ENCODE data around the gene KLHL6. TPM values are rescaled to one million over a fixed set of nuclear protein-coding genes. Genes with fewer than 3 reads are reported as not detected.

The KLHL6 gene
- total RNA-seq, 4 donors from 2014 or later, result 0.60 to 17.0 (median 2.7) TPM

DNA sequence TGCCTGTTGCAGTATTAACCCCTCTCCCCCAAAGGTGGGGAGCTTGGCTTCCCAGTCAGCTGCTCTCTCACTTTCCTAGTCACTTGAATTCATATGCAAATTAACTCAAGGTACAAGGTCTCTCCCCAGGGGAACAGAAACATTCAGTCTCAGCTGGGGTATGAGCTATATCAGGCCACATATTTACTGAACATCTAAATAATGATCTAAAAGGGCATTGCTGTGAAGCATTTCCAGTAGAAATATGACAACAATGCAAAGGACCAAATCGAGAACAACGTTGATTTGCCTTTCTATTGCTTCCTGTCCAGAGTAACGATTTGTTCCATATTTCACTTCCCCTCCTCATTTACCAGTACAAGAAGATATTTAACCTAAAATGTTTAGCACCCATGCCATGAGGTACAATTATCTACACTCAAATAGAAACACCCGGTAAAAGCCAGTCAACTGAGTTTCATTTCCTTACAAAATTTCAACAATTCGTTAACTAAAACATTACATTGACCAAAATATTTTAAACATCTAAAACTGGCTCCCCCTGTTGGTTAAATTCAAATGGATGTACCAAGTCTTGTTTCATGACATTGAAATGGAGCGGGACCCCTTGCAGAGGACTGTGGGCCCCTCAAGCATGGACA lies 36.5 kb upstream of the KLHL6 start:
- Histone ChIP-seq H3K36me3 (no peaks in the 10 kb centered on the region), H3K27ac (no peak overlapping the region), H3K4me3 (no peak overlapping the region), H3K4me1 (peaks cover 0 to 4% (median 0%) of the 10 kb centered on the region in 4 donors), H3K27me3 (no peaks in the 10 kb centered on the region), H3K9me3 (no peaks in the 10 kb centered on the region)
- in situ Hi-C loops (cut with MboI; ENCODE audit: low pct_ligation_motif_present in 1 of 4, low pct_unique_long_range_greater_than_20kb in 1 of 4, low sequenced_read_pairs in 3 of 4) (no loop called here), intact Hi-C loops (cut with DNase I; ENCODE audit: low total_unique reads) (no loop called here)
- TF ChIP-seq POLR2A (IDR thresholded peaks at IDR 0.05), result no peak
- TF ChIP-seq, protein P1, sequence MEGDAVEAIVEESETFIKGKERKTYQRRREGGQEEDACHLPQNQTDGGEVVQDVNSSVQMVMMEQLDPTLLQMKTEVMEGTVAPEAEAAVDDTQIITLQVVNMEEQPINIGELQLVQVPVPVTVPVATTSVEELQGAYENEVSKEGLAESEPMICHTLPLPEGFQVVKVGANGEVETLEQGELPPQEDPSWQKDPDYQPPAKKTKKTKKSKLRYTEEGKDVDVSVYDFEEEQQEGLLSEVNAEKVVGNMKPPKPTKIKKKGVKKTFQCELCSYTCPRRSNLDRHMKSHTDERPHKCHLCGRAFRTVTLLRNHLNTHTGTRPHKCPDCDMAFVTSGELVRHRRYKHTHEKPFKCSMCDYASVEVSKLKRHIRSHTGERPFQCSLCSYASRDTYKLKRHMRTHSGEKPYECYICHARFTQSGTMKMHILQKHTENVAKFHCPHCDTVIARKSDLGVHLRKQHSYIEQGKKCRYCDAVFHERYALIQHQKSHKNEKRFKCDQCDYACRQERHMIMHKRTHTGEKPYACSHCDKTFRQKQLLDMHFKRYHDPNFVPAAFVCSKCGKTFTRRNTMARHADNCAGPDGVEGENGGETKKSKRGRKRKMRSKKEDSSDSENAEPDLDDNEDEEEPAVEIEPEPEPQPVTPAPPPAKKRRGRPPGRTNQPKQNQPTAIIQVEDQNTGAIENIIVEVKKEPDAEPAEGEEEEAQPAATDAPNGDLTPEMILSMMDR (IDR thresholded peaks at IDR 0.05), result peak in 1 of 5 experiments; percentile 9
- 46 to 59% methylated on average over 3 to 6 of the region's 6 CpGs for WGBS, 2 donors (ENCODE audit: low coverage in 1 of 2)
- no peak for DNase-seq

DNA sequence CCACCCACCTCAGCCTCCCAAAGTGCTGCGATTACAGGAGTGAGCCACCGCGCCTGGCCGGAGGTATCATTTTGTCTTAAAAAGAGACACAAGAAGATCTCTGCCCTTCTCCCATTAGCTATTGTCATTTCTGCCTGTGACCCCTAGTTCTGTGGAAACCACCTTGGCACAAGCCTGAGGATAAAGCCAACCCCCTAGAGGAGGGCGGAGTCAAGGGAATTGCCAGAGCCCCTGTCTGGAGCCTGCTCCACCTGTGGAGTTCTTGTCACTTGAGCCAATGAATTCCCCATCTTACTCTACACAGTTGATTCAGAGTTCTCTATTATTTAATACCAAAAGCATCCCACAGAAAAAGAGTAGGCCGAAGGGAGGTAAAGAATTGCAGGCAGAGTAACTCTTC lies 34.9 kb upstream of the KLHL6 start:
- H3K27me3 ChIP-seq, result no peaks in the 10 kb centered on the region
- no peak overlapping the region for H3K4me3 ChIP-seq
- WGBS, 2 donors (ENCODE audit: low coverage in 1 of 2), result 87 to 97% methylated on average over 4 to 6 of the region's 6 CpGs
- TF ChIP-seq POLR2A (IDR thresholded peaks at IDR 0.05) (no peak), EP300 (IDR thresholded peaks at IDR 0.05; ENCODE audit: low read depth) (no peak), POLR2AphosphoS5 (IDR thresholded peaks at IDR 0.05) (no peak)
- TF ChIP-seq, protein P1 (IDR thresholded peaks at IDR 0.05), result no peak
- peaks cover 0 to 4% (median 0%) of the 10 kb centered on the region in 4 donors for H3K4me1 ChIP-seq
- intact Hi-C loops (cut with DNase I; ENCODE audit: low total_unique reads), result no loop called here
- H3K36me3 ChIP-seq, result no peaks in the 10 kb centered on the region
- in situ Hi-C loops (cut with MboI; ENCODE audit: low pct_ligation_motif_present in 1 of 4, low pct_unique_long_range_greater_than_20kb in 1 of 4, low sequenced_read_pairs in 3 of 4), result no loop called here
- H3K9me3 ChIP-seq, result no peaks in the 10 kb centered on the region
- DNase-seq, result no peak
- no peak overlapping the region for H3K27ac ChIP-seq

DNA sequence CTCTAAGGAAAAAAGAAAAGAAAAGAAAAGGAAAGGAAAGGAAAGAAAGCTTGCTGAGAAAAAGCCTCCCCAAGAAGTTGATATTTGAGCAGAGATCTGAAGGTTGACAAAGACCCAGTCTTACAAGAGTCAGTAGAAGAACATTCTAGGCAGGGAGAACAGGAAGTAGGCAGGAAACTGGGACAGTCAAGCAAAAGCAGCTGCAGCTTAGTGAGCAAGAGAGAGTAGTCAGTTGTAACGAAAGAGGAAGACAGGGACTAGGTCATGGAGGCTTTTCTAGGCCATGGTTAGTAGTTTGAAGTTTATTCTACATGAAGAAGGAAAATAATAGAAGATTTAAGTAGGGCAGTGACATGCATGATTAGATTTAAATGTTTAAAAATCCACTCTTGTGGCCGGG lies 31.8 kb upstream of the KLHL6 start:
- in situ Hi-C loops (cut with MboI; ENCODE audit: low pct_ligation_motif_present in 1 of 4, low pct_unique_long_range_greater_than_20kb in 1 of 4, low sequenced_read_pairs in 3 of 4), result no loop called here
- peaks cover 0 to 22% (median 16%) of the 10 kb centered on the region in 4 donors for H3K4me1 ChIP-seq
- no peaks in the 10 kb centered on the region for H3K27me3 ChIP-seq
- TF ChIP-seq, protein P1 (IDR thresholded peaks at IDR 0.05), result no peak
- TF ChIP-seq POLR2AphosphoS5 (IDR thresholded peaks at IDR 0.05), result no peak
- TF ChIP-seq POLR2A (IDR thresholded peaks at IDR 0.05), result no peak
- no peak for TF ChIP-seq EP300 (IDR thresholded peaks at IDR 0.05; ENCODE audit: low read depth)
- no peak overlapping the region for H3K4me3 ChIP-seq
- no peak for DNase-seq
- no peaks in the 10 kb centered on the region for H3K36me3 ChIP-seq
- no peaks in the 10 kb centered on the region for H3K9me3 ChIP-seq
- H3K27ac ChIP-seq, result no peak overlapping the region
- WGBS, 2 donors (ENCODE audit: low coverage in 1 of 2), result 67 to 83% methylated on average over 2 of the region's 2 CpGs
- intact Hi-C loops (cut with DNase I; ENCODE audit: low total_unique reads), result no loop called here

GRCh38 chr3:183586477-183586876 lies 31.0 kb upstream of the KLHL6 start:
- Histone ChIP-seq H3K36me3 (no peaks in the 10 kb centered on the region), H3K4me3 (no peak overlapping the region), H3K27ac (no peak overlapping the region), H3K4me1 (peaks cover 0 to 19% (median 16%) of the 10 kb centered on the region in 4 donors), H3K9me3 (no peaks in the 10 kb centered on the region), H3K27me3 (no peaks in the 10 kb centered on the region)
- intact Hi-C loops (cut with DNase I; ENCODE audit: low total_unique reads), result no loop called here
- no peak for TF ChIP-seq POLR2A (IDR thresholded peaks at IDR 0.05)
- no peak for TF ChIP-seq POLR2AphosphoS5 (IDR thresholded peaks at IDR 0.05)
- TF ChIP-seq EP300 (IDR thresholded peaks at IDR 0.05; ENCODE audit: low read depth), result no peak
- TF ChIP-seq, protein P1 (IDR thresholded peaks at IDR 0.05), result no peak
- WGBS, 2 donors (ENCODE audit: low coverage in 1 of 2), result 58% methylated on average over 5 of the region's 5 CpGs; no CpG with 5 or more reads in 1 of the 2 donors
- in situ Hi-C loops (cut with MboI; ENCODE audit: low pct_ligation_motif_present in 1 of 4, low pct_unique_long_range_greater_than_20kb in 1 of 4, low sequenced_read_pairs in 3 of 4), result no loop called here
- DNase-seq, result no peak
